Mammary epithelial cell (primary cell): ENCODE data around the gene TIGAR.

Experiments
- CTCF ChIP-seq, 2 donors: IDR thresholded peaks in 1 of 2; conservative IDR thresholded peaks in 1 of 2; 2 replicates each; pipeline ENCODE4 v1.5.1; 2011 to 2012; ENCODE audit warnings: inconsistent platforms in 2 of 2, low read length in 2 of 2, mild to moderate bottlenecking in 2 of 2, control low read depth in 1 of 2, low read depth in 1 of 2; ENCODE audit not compliant: insufficient read depth in 1 of 2; ENCODE audit errors: extremely low read depth in 1 of 2
- EZH2 ChIP-seq: IDR thresholded peaks from 2 replicates; pipeline ENCODE4 v1.6.1; 2012; ENCODE audit warnings: low read length, inconsistent platforms, borderline replicate concordance

- TF ChIP-seq CTCF (conservative IDR thresholded peaks at IDR 0.05 in 1 of 2, IDR thresholded peaks at IDR 0.05 in 1 of 2; ENCODE audit: extremely low read depth in 1 of 2, insufficient read depth in 1 of 2, low read depth in 1 of 2, low read length in 2 of 2) (no peak), EZH2 (no peak)
These were observed 12.6 kb upstream of the TIGAR start for GRCh38 chr12:4308334-4308950.
